PC-9 (cell line): ENCODE data around the gene SCARF2. TPM values are rescaled to one million over a fixed set of nuclear protein-coding genes. Genes with fewer than 3 reads are reported as not detected.
A peak's percentile ranks its signal among the peaks of the same experiment; 100 is the strongest.
"Not testable (repeated sequence)": the region's sequence is repeated elsewhere in the genome, so short reads cannot be mapped to it uniquely, and the experiment has no call there.

Experiments
- BruUV-seq: library from RNA; stranded (reverse); fragments of 400-500 nt; replicated peaks from 2 replicates; lab custom pipeline; 2021; lab: Mats Ljungman, UMichigan
- CTCF ChIA-PET: fragments of 300-600 bp; sonication (Branson Sonifier 250); formaldehyde crosslinking; loops from one replicate; lab custom pipeline; 2022; ENCODE audit warnings: antibody characterized with exemption; lab: Charles Lee
- POLR2A ChIA-PET: fragments of 300-600 bp; sonication (Branson Sonifier 250); formaldehyde crosslinking; loops from one replicate; lab custom pipeline; 2022; ENCODE audit warnings: antibody characterized with exemption; ENCODE audit not compliant: unreplicated experiment; lab: Charles Lee
- DNase-seq, 2 experiments: peaks; one replicate each; pipeline versions ENCODE4 v3.0.0 to v3.0.0-alpha.2; 2015 to 2022; ENCODE audit warnings: mixed read lengths in 1 of 2
- H2AFZ ChIP-seq: fragments of 200-600 bp; sonication (generic); 2 replicates; pipeline ENCODE4 v1.8.1; 2017; ENCODE audit warnings: antibody characterized with exemption
- H3F3A ChIP-seq: fragments of 200-600 bp; sonication (generic); 2 replicates; pipeline ENCODE4 v1.8.1; 2017; ENCODE audit warnings: antibody characterized with exemption, mild to moderate bottlenecking, low read depth; ENCODE audit not compliant: insufficient read depth
- H3K27ac ChIP-seq: fragments of 200-600 bp; sonication (generic); 2 replicates; pipeline ENCODE4 v1.6.1; 2016; ENCODE audit warnings: mixed run types
- H3K27me3 ChIP-seq: fragments of 200-600 bp; sonication (generic); 2 replicates; pipeline ENCODE4 v1.6.1; 2016; ENCODE audit warnings: low read depth, mixed run types; ENCODE audit not compliant: insufficient read depth
- H3K36me3 ChIP-seq: fragments of 200-600 bp; sonication (generic); 2 replicates; pipeline ENCODE4 v1.6.1; 2016; ENCODE audit warnings: low read depth, mixed run types
- H3K4me1 ChIP-seq: fragments of 200-600 bp; sonication (generic); replicated peaks from 2 replicates; pipeline ENCODE4 v1.6.1; 2016; ENCODE audit warnings: mixed run types; ENCODE audit not compliant: insufficient read depth
- H3K4me2 ChIP-seq: fragments of 200-600 bp; sonication (generic); 2 replicates; pipeline ENCODE4 v1.6.1; 2017; ENCODE audit warnings: mixed run types
- H3K4me3 ChIP-seq: fragments of 200-600 bp; sonication (generic); 2 replicates; pipeline ENCODE4 v1.6.1; 2016; ENCODE audit warnings: mixed run types
- H3K79me2 ChIP-seq: fragments of 200-600 bp; sonication (generic); 2 replicates; pipeline ENCODE4 v1.6.1; 2017; ENCODE audit warnings: low read depth, mixed run types
- H3K9me2 ChIP-seq: fragments of 200-600 bp; sonication (generic); 2 replicates; pipeline ENCODE4 v1.8.1; 2017; ENCODE audit warnings: mild to moderate bottlenecking; ENCODE audit not compliant: insufficient read depth
- H3K9me3 ChIP-seq: fragments of 200-600 bp; sonication (generic); 2 replicates; pipeline ENCODE4 v1.8.1; 2016; ENCODE audit warnings: low read depth; ENCODE audit not compliant: insufficient read depth
- H4K20me1 ChIP-seq: fragments of 200-600 bp; sonication (generic); 2 replicates; pipeline ENCODE4 v1.8.1; 2017; ENCODE audit not compliant: insufficient read depth
- EZH2 ChIP-seq: fragments of 200-600 bp; sonication (generic); IDR thresholded peaks from 2 replicates; pipeline ENCODE4 v1.8.0; 2017; ENCODE audit warnings: antibody characterized with exemption, low read depth
- intact Hi-C: fragments of 100-400 bp; cut with micrococcal nuclease; formaldehyde crosslinking; loops from one replicate; pipeline ENCODE4 v1.10.0; 2022; ENCODE audit not compliant: unreplicated experiment
- total RNA-seq: library from RNA; stranded (reverse); gene quantifications from 2 replicates; pipeline ENCODE4 v1.2.3, GENCODE V29; 2021
- TF ChIP-seq, protein P1 (sequence below): fragments of 200-600 bp; sonication (generic); conservative IDR thresholded peaks from 2 replicates; pipeline ENCODE4 v1.6.1; 2017; ENCODE audit warnings: mixed run types, antibody characterized with exemption, mild to moderate bottlenecking, moderate library complexity

The SCARF2 gene
- total RNA-seq, 1 experiment from 2014 or later: 0.52 TPM

DNA sequence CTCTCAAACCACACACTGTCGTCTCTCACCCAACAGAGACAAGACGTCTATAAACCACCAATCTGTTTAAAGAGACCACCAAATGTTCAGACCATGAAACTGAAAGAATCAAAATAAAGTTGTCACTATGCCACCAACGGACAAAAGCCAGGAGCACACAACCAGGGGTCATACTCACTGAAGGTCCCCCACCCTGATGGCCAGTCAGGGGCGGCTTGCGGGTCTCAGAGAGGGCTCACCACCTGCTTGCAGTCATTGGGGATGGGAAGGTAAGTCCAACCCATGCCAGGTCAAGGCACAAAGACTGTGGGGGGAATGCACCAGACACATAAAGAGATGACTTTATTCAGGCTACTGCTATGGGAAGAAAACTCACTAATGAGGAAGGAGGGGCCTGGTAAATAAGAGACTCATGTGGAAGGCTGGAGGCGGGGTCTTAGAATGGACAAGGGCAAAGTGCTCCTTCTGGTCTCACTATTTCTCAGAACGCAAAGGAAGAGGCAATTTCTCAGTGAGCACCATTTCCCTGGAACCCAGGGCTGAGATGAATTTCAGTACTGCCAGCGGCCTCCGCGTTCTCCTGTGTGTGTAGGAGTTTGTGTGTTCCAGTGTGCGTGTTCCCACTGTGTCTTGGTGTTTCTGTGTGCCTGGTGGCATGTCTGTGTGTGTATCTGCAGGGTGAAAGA lies 17.3 kb downstream of the SCARF2 start:
- CTCF ChIA-PET: no interaction called here
- Histone ChIP-seq H3F3A (no peaks in the 10 kb centered on the region), H3K36me3 (no peaks in the 10 kb centered on the region), H3K27me3 (no peaks in the 10 kb centered on the region), H3K27ac (no peak overlapping the region), H3K79me2 (no peaks in the 10 kb centered on the region), H3K4me2 (no peak overlapping the region), H3K4me1 (no peaks in the 10 kb centered on the region), H2AFZ (no peak overlapping the region), H3K9me2 (no peaks in the 10 kb centered on the region), H4K20me1 (no peaks in the 10 kb centered on the region), H3K4me3 (no peak overlapping the region), H3K9me3 (no peaks in the 10 kb centered on the region)
- intact Hi-C loops: no loop called here
- POLR2A ChIA-PET: no interaction called here
- no TSS peak for BruUV-seq
- no peak for DNase-seq
- TF ChIP-seq, protein P1, sequence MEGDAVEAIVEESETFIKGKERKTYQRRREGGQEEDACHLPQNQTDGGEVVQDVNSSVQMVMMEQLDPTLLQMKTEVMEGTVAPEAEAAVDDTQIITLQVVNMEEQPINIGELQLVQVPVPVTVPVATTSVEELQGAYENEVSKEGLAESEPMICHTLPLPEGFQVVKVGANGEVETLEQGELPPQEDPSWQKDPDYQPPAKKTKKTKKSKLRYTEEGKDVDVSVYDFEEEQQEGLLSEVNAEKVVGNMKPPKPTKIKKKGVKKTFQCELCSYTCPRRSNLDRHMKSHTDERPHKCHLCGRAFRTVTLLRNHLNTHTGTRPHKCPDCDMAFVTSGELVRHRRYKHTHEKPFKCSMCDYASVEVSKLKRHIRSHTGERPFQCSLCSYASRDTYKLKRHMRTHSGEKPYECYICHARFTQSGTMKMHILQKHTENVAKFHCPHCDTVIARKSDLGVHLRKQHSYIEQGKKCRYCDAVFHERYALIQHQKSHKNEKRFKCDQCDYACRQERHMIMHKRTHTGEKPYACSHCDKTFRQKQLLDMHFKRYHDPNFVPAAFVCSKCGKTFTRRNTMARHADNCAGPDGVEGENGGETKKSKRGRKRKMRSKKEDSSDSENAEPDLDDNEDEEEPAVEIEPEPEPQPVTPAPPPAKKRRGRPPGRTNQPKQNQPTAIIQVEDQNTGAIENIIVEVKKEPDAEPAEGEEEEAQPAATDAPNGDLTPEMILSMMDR: no peak
- no peak for TF ChIP-seq EZH2

DNA sequence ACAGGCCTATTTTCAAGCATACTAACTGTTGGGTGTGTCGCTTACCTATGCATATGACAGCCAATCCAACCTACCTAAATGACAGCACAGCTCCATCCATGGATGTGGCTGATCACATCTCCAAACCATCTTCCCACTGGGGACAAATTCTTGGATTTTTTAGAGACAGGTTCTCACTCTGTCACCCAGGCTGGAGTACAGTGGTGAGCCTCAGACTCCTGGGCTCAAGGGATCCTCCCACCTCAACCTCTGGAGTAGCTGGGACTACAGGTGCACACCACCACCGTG lies 18.0 kb downstream of the SCARF2 start:
- Histone ChIP-seq H3K27ac (no peak overlapping the region), H3K4me2 (no peak overlapping the region), H3K9me3 (no peaks in the 10 kb centered on the region), H3K36me3 (no peaks in the 10 kb centered on the region), H3K27me3 (no peaks in the 10 kb centered on the region), H3K9me2 (no peaks in the 10 kb centered on the region), H3F3A (no peaks in the 10 kb centered on the region), H3K79me2 (no peaks in the 10 kb centered on the region), H3K4me3 (no peak overlapping the region), H2AFZ (no peak overlapping the region), H4K20me1 (no peaks in the 10 kb centered on the region), H3K4me1 (no peaks in the 10 kb centered on the region)
- ChIA-PET POLR2A (no interaction called here), CTCF (no interaction called here)
- DNase-seq: no peak
- intact Hi-C loops: loop anchor here (2.0 to 5.0 kb wide), 2 partner anchors 187 to 262 kb away; no protein-coding TSS in a partner anchor
- no TSS peak for BruUV-seq
- TF ChIP-seq, protein P1: no peak
- TF ChIP-seq EZH2: no peak

DNA sequence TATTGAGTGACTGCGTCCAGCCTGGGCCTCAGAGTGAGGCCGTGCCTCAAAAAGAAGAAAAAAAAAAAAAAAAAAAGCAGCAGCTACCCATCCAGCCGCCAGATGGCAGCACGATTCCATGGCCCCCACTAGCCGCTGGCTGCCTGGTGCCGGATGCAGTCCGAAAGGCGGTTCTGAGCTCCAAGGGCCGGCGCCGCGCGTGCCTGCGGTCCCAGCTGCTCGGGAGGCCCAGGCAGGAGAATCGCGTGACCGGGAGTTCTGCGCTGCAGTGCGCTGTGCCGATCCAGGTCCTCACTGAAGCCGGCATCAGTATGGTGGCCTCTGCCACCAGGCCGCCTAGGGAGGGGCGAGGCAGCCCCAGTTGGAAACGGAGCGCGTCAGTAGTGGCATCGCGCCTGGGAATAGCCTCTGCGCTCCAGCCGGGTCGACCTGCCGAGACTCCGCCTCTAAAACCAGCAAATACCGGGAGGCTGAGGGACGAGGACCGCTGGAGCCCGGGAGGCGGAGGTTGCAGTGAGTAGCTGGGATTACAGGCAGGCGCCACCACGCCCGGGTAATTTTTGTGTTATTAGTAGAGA lies 19.3 kb downstream of the SCARF2 start:
- BruUV-seq: no TSS peak
- H3K4me2 ChIP-seq: peak overlapping the region; percentile 72
- POLR2A ChIA-PET: interaction anchor here (1.0 kb wide), 1 partner anchor 76 kb away, joined by 24 read pairs; no protein-coding TSS in a partner anchor

DNA sequence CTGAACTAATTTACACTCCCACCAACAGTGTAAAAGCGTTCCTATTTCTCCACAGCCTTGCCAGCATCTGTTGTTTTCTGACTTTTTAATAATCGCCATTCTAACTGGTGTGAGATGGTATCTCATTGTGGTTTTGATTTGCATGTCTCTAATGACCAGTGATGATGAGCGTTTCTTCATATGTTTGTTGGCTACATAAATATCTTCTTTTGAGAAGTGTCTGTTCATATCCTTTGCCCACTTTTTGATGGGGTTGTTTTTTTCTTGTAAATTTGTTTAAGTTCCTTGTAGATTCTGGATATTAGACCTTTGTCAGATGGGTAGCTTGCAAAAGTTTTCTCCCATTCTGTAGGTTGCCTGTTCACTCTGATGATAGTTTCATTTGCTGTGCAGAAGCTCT lies 21.9 kb downstream of the SCARF2 start:
- H3K9me3 ChIP-seq, H2AFZ ChIP-seq, H3K4me1 ChIP-seq, BruUV-seq, CTCF ChIA-PET, H4K20me1 ChIP-seq, H3K9me2 ChIP-seq, H3K79me2 ChIP-seq, H3K4me3 ChIP-seq, DNase-seq, POLR2A ChIA-PET, H3K36me3 ChIP-seq, H3F3A ChIP-seq, H3K27ac ChIP-seq, H3K27me3 ChIP-seq, H3K4me2 ChIP-seq: not testable (repeated sequence)
- intact Hi-C loops: loop anchor here (5.0 kb wide), 1 partner anchor 258 kb away; no protein-coding TSS in a partner anchor

More for the DNA sequence above, 19.3 kb downstream of the SCARF2 start:
- Histone ChIP-seq H3K4me1 (no peaks in the 10 kb centered on the region), H3K27ac (no peak overlapping the region), H3K4me3 (peak overlapping the region; percentile 46; the same call in 1 of the 2 replicates), H3K27me3 (no peaks in the 10 kb centered on the region), H3F3A (no peaks in the 10 kb centered on the region), H2AFZ (no peak overlapping the region; the same call in 1 of the 2 replicates), H3K79me2 (no peaks in the 10 kb centered on the region), H3K36me3 (no peaks in the 10 kb centered on the region), H3K9me2 (no peaks in the 10 kb centered on the region), H4K20me1 (no peaks in the 10 kb centered on the region), H3K9me3 (no peaks in the 10 kb centered on the region)
- DNase-seq: peak in 1 of 2 experiments; percentile 50
- TF ChIP-seq, protein P1: peak; percentile 83
- TF ChIP-seq EZH2: no peak
- intact Hi-C loops: loop anchor here (2.0 to 5.0 kb wide), 2 partner anchors 189 to 261 kb away; no protein-coding TSS in a partner anchor
- CTCF ChIA-PET: interaction anchor here (0.5 to 0.8 kb wide), 5 partner anchors 30 to 123 kb away, joined by 3 to 21 read pairs (median 10); no protein-coding TSS in a partner anchor

DNA sequence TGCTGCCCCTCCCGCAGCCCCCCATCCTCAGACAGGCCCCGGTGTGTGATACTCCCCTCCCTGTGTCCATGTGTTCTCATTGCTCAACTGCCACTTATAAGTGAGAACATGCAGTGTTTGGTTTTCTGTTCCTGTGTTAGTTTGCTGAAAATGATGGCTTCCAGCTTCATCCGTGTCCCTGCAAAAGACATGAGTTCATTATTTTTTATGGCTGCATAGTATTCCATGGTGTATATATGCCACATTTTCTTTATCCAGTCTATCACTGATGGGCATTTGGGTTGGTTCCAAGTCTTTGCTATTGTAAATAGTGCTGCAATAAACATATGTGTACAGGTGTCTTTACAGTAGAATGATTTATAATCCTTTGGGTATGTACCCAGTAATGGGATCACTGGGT lies 22.4 kb downstream of the SCARF2 start:
- H3F3A ChIP-seq, H3K9me3 ChIP-seq, H2AFZ ChIP-seq, CTCF ChIA-PET, H3K27me3 ChIP-seq, H3K4me1 ChIP-seq, H4K20me1 ChIP-seq, H3K79me2 ChIP-seq, H3K4me3 ChIP-seq, H3K9me2 ChIP-seq, POLR2A ChIA-PET, H3K4me2 ChIP-seq, H3K36me3 ChIP-seq, BruUV-seq, DNase-seq, H3K27ac ChIP-seq: not testable (repeated sequence)
- intact Hi-C loops: loop anchor here (5.0 kb wide), 1 partner anchor 258 kb away; no protein-coding TSS in a partner anchor
